BLaER1 treated with 17β-estradiol and CSF1 and Interleukin-3, amounts not matched to agents 10 nM and 100 nM (cell line): ENCODE measurements around the gene ARGLU1.
A peak's percentile ranks its signal among the peaks of the same experiment; 100 is the strongest.

Experiments
- H3K27ac ChIP-seq, 11 experiments: shearing (Covaris generic); formaldehyde crosslinking; 2 replicates each; pipeline ENCODE4 v1.8.1; 2022
- H3K27me3 ChIP-seq, 11 experiments: shearing (Covaris generic); formaldehyde crosslinking; 2 replicates each; pipeline ENCODE4 v1.8.1; 2022
- H3K36me3 ChIP-seq, 11 experiments: shearing (Covaris generic); formaldehyde crosslinking; 2 replicates each; pipeline ENCODE4 v1.8.1; 2022
- H3K4me1 ChIP-seq, 10 experiments: shearing (Covaris generic); formaldehyde crosslinking; 2 replicates each; pipeline ENCODE4 v1.8.1; 2022
- H3K4me2 ChIP-seq, 11 experiments: shearing (Covaris generic); formaldehyde crosslinking; 2 replicates each; pipeline ENCODE4 v1.8.1; 2022
- H3K4me3 ChIP-seq, 10 experiments: shearing (Covaris generic); formaldehyde crosslinking; 2 replicates each; pipeline ENCODE4 v1.8.1; 2022
- H3K9ac ChIP-seq, 11 experiments: shearing (Covaris generic); formaldehyde crosslinking; 2 replicates each; pipeline ENCODE4 v1.8.1; 2022
- H3K9me3 ChIP-seq, 11 experiments: shearing (Covaris generic); formaldehyde crosslinking; replicated peaks in 1 of 11; 2 replicates each; pipeline ENCODE4 v1.8.1; 2022
- H4K20me1 ChIP-seq, 11 experiments: shearing (Covaris generic); formaldehyde crosslinking; 2 replicates each; pipeline ENCODE4 v1.8.1; 2022
- Cebpa-rat ChIP-seq, 11 experiments: shearing (Covaris generic); IDR thresholded peaks; 2 replicates each; pipeline ENCODE4 v1.8.1; 2022

ARGLU1 gene

GRCh38 chr13:106533101-106533942, 34.6 kb downstream of the ARGLU1 start:
- H4K20me1 ChIP-seq: peaks cover 0 to 83% (median 53%) of the 10 kb centered on the region in 11 experiments; a peak in 18 of 22 replicates
- peak overlapping the region; percentile 62 to 92 (median 85); a peak in 21 of 22 replicates for H3K9ac ChIP-seq
- H3K27ac ChIP-seq: peak overlapping the region in 9 of 11 experiments; percentile 55 to 86 (median 79); a peak in 18 of 22 replicates
- H3K9me3 ChIP-seq: no peaks in the 10 kb centered on the region
- no peak for TF ChIP-seq Cebpa-rat (IDR thresholded peaks at IDR 0.05)
- peaks cover 28 to 54% (median 46%) of the 10 kb centered on the region in 10 experiments for H3K4me1 ChIP-seq
- peak overlapping the region; percentile 76 to 98 (median 88) for H3K4me3 ChIP-seq
- H3K27me3 ChIP-seq: no peaks in the 10 kb centered on the region
- peaks cover 0 to 40% (median 0%) of the 10 kb centered on the region in 11 experiments; a peak in 10 of 22 replicates for H3K36me3 ChIP-seq
- peak overlapping the region; percentile 95 to 100 (median 98) for H3K4me2 ChIP-seq

DNA sequence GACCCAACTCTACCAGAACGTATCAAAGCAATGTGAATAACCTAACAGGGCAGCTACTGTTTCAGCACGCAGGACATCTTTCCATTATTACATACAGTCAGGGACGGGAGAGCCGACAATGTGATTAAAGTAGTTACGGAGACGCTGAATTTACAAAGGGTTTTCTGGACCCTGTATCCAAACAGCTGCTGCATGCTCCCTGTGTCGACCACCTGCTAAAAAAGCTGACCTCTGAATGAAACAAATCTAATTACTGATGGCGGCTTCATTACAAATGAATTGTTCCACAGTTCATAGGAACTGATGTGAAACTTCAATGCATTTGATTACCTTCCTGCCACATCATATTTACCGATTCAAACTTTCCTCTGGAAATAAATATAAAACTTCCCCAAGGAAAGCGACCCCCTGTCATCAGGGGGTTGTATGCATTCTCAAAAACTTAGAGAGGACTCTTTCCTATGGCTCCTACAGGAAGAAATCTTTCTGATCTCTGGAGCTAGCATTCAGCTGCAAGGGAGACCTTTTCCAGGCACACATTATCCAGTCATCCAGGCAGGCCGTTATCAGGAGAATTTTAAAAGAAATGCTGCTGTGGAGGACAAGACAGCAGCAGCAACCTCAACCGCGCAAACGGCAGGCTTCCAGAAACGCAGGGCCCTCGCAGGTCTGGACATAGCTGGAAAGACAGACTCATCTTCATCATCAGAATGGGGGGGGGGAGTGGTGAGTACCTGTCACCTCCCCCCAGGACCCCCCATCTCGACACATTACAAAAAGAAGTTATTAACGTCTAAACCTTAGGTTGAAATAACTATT, 35.6 kb downstream of the ARGLU1 start:
- TF ChIP-seq Cebpa-rat (IDR thresholded peaks at IDR 0.05): no peak
- Histone ChIP-seq H3K4me1 (peaks cover 18 to 53% (median 40%) of the 10 kb centered on the region in 10 experiments), H3K4me3 (peak overlapping the region; percentile 76 to 98 (median 88)), H3K9me3 (no peaks in the 10 kb centered on the region), H3K27me3 (no peaks in the 10 kb centered on the region), H3K4me2 (peak overlapping the region; percentile 95 to 100 (median 98)), H3K36me3 (peaks cover 0 to 50% (median 0%) of the 10 kb centered on the region in 11 experiments; a peak in 11 of 22 replicates), H4K20me1 (peaks cover 0 to 88% (median 44%) of the 10 kb centered on the region in 11 experiments; a peak in 18 of 22 replicates), H3K9ac (peak overlapping the region; percentile 35 to 92 (median 85)), H3K27ac (peak overlapping the region in 9 of 11 experiments; percentile 20 to 86 (median 79); a peak in 15 of 22 replicates)

DNA sequence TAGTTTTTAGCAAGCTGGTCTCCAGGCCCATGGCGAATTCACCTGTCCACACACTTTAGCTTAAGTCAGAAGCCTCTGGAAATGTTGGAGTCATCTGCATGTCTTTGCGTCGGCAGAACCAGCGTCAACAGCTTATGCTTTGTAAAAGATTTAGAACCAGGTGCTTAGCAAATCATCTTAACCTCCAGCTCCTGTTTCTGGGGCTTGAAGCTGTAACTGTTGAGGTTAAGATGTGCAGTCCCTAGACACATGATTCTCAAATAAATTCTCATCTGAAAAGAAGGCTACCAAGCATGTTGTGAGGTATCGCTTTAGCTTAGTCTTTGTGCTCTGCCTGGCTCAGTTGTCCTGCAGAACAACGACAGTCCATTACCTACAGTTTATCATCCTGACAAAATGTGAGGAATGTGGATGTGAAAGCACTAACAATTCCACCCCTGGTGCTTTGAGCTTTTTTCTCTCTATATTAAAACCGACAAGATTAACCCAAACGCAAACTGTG, 36.9 kb downstream of the ARGLU1 start:
- Histone ChIP-seq H3K4me3 (peak overlapping the region in 3 of 10 experiments; percentile 88 to 98 (median 91); a peak in 5 of 20 replicates), H4K20me1 (peaks cover 0 to 95% (median 46%) of the 10 kb centered on the region in 11 experiments; a peak in 16 of 22 replicates), H3K4me1 (peaks cover 17 to 59% (median 41%) of the 10 kb centered on the region in 10 experiments), H3K4me2 (peak overlapping the region in 10 of 11 experiments; percentile 95 to 100 (median 97); a peak in 19 of 22 replicates), H3K27me3 (no peaks in the 10 kb centered on the region), H3K9ac (peak overlapping the region in 3 of 11 experiments; percentile 40 to 92 (median 91); a peak in 4 of 22 replicates), H3K9me3 (no peaks in the 10 kb centered on the region), H3K36me3 (peaks cover 0 to 62% (median 1%) of the 10 kb centered on the region in 11 experiments; a peak in 13 of 22 replicates), H3K27ac (no peak overlapping the region)
- no peak for TF ChIP-seq Cebpa-rat (IDR thresholded peaks at IDR 0.05)

DNA sequence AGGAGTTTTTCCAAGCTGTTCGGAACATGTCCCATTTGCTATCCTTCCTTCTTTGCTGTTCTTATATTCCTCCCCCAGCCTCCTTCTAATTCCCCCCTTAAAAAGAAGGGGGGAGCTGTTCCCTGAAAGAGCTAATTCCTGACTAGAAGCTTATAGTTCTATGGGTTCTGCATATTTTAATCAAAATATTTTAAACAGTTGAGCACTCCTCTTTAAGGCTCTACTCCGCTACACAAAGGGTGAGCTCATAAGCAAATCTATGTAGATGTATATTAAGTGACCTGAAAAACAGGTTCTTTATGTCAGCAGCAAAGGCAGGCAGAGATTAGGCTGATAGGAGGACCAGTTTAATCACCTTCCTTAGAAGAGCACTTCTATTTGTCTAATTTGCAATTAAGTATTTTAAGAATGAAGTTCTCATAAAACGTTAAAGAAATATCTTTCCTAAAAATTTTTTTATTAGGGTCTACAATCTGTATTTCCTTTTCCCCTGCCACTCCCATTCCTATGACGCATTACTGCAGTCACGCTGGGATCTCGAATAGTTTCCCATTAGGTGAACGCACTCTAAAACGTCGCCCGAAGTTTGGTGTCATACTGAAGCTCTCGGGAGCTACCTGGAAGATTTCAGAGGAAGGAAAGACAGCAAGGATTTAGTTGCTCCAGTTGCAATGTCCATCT, 37.6 kb downstream of the ARGLU1 start:
- TF ChIP-seq Cebpa-rat (IDR thresholded peaks at IDR 0.05): no peak
- Histone ChIP-seq H3K4me1 (peaks cover 17 to 66% (median 46%) of the 10 kb centered on the region in 10 experiments), H3K27me3 (no peaks in the 10 kb centered on the region), H3K36me3 (peaks cover 0 to 70% (median 6%) of the 10 kb centered on the region in 11 experiments; a peak in 13 of 22 replicates), H3K27ac (no peak overlapping the region), H3K4me2 (peak overlapping the region in 8 of 11 experiments; percentile 95 to 100 (median 96); a peak in 15 of 22 replicates), H4K20me1 (peaks cover 0 to 100% (median 46%) of the 10 kb centered on the region in 11 experiments; a peak in 16 of 22 replicates), H3K4me3 (peak overlapping the region in 1 of 10 experiments; percentile 98; a peak in 2 of 20 replicates), H3K9ac (peak overlapping the region in 1 of 11 experiments; percentile 91; a peak in 2 of 22 replicates), H3K9me3 (no peaks in the 10 kb centered on the region)

DNA sequence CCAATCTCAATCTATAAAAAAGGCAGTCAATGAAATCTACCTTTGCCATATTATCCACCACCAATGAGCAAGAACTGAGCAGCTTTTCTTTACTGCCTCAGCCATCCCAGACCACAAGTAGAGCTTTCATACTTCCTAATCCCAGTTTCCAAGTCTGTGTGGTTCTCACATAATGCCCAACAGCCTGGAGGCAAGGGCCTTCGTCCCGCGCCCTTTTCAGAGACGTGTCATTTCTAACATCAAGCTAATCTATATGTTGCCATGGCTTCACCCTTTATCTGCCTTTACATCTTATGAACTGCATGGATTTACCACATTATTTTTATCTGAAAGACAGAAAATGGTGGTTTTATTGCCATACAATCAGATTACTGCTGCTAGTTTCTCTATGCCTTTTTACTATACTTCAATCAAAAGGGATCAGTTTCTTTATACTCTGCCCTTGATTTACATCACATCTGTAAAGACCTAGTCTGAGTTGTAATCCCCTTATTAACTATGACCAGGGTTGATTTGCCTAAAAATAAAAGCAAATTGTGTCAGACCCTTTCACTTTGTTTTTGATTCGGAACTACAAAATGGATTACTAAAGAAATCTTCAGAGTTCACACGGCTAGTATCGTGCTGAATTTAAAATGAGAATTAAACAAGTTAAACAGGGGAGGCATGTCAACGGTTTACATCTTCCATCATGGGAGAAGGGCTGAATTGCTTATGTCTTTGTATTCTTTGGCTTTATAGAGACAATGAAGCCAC, 38.3 kb downstream of the ARGLU1 start:
- Histone ChIP-seq H3K4me3 (no peak overlapping the region), H3K36me3 (peaks cover 0 to 75% (median 6%) of the 10 kb centered on the region in 11 experiments; a peak in 13 of 22 replicates), H3K4me2 (peak overlapping the region in 8 of 11 experiments; percentile 4 to 99 (median 96); a peak in 13 of 22 replicates), H3K9ac (no peak overlapping the region; a peak in 2 of 22 replicates), H3K4me1 (peaks cover 17 to 73% (median 49%) of the 10 kb centered on the region in 10 experiments), H3K27me3 (no peaks in the 10 kb centered on the region), H3K9me3 (no peaks in the 10 kb centered on the region), H4K20me1 (peaks cover 0 to 100% (median 44%) of the 10 kb centered on the region in 11 experiments; a peak in 15 of 22 replicates), H3K27ac (no peak overlapping the region)
- no peak for TF ChIP-seq Cebpa-rat (IDR thresholded peaks at IDR 0.05)

DNA sequence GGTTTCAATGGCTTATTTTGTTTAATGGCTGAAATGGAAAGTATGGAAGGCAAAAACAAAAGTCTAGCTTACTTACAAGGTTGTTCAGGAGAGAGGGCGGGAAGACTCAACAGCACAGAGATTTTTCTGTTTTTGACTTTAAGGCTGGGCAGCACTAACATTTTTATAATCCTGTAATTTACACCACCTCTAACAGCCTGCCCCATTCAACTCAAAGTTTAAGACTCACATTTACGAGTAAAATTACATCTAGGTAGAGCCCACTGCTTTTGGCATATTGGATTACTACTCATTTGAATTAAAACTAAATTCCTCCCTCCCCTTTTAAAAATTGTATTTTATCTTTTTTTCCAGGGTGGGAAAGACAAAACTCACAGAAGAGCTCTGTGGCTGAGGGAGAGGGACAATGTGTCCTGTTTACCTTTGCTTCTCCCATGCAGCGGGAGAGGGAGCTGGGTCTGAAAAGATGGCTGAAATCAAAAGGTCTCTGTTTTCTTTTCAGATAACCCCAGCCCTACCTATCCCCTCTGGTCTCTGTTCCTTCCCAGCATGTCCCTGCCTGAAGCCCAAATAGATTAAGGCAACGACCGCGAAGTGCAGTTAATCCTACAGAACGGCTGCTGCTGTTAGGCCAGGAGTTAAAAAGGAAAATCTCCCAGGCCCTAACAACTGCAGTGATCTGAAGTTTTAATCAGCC, 39.1 kb downstream of the ARGLU1 start:
- H3K9ac ChIP-seq: no peak overlapping the region
- H3K4me3 ChIP-seq: no peak overlapping the region
- no peak for TF ChIP-seq Cebpa-rat (IDR thresholded peaks at IDR 0.05)
- no peaks in the 10 kb centered on the region for H3K9me3 ChIP-seq
- H3K4me2 ChIP-seq: peak overlapping the region in 7 of 11 experiments; percentile 4 to 98 (median 95); a peak in 10 of 22 replicates
- peaks cover 16 to 80% (median 50%) of the 10 kb centered on the region in 10 experiments for H3K4me1 ChIP-seq
- H4K20me1 ChIP-seq: peaks cover 0 to 100% (median 40%) of the 10 kb centered on the region in 11 experiments; a peak in 15 of 22 replicates
- no peak overlapping the region for H3K27ac ChIP-seq
- H3K27me3 ChIP-seq: no peaks in the 10 kb centered on the region
- H3K36me3 ChIP-seq: peaks cover 0 to 81% (median 6%) of the 10 kb centered on the region in 11 experiments; a peak in 13 of 22 replicates

DNA sequence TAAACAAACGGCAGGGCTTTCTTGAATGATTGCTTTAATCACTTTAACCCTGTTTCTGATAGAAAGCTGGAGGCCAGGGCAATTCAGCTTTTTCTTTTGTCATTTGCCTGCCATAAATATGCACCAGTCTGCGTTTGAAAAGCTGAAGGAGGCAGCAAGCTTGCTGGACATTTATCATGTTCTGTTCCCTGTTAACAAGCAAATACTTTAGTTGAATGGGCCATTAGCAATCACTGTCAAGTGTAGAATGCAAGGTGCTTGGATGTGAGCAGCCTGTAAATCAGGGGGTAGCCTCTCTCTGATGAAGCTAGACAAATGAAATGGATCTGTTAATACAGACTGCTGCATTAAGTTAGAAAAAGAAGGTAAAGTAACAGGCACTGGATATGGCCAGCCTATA, 40.1 kb downstream of the ARGLU1 start:
- Histone ChIP-seq H3K36me3 (peaks cover 0 to 92% (median 6%) of the 10 kb centered on the region in 11 experiments; a peak in 13 of 22 replicates), H3K9ac (no peak overlapping the region), H3K4me1 (peaks cover 14 to 88% (median 59%) of the 10 kb centered on the region in 10 experiments), H3K9me3 (no peaks in the 10 kb centered on the region), H3K27ac (no peak overlapping the region), H3K27me3 (no peaks in the 10 kb centered on the region), H3K4me3 (no peak overlapping the region), H4K20me1 (peaks cover 0 to 100% (median 46%) of the 10 kb centered on the region in 11 experiments; a peak in 12 of 22 replicates), H3K4me2 (peak overlapping the region in 6 of 11 experiments; percentile 2 to 96 (median 66); a peak in 6 of 22 replicates)
- no peak for TF ChIP-seq Cebpa-rat (IDR thresholded peaks at IDR 0.05)
